OCI-LY7 (cell line): Measurements from ENCODE around the gene WWOX. TPM values are rescaled to one million over a fixed set of nuclear protein-coding genes. Genes with fewer than 3 reads are reported as not detected.

ENCODE experiments used
- BruUV-seq: library from RNA; stranded (reverse); fragments of 400-500 nt; replicated peaks from 2 replicates; lab custom pipeline; 2021; lab: Mats Ljungman, UMichigan
- CTCF ChIA-PET: fragments of 300-600 bp; sonication (Branson Sonifier 250); formaldehyde crosslinking; loops from one replicate; lab custom pipeline; 2022; ENCODE audit warnings: antibody characterized with exemption; ENCODE audit not compliant: unreplicated experiment; lab: Charles Lee
- POLR2A ChIA-PET: fragments of 300-600 bp; sonication (Branson Sonifier 250); formaldehyde crosslinking; loops from one replicate; lab custom pipeline; 2022; ENCODE audit warnings: antibody characterized with exemption; lab: Charles Lee
- DNase-seq: peaks from one replicate; pipeline ENCODE4 v3.0.0-alpha.2; 2015; ENCODE audit warnings: low spot score
- H2AFZ ChIP-seq: fragments of 200-600 bp; sonication (generic), shearing (Covaris generic); 2 replicates; pipeline ENCODE4 v1.6.1; 2014; ENCODE audit warnings: mild to moderate bottlenecking, antibody characterized with exemption, low read length, moderate library complexity
- H3K27ac ChIP-seq: fragments of 200-600 bp; sonication (generic); 2 replicates; pipeline ENCODE4 v1.5.1; 2014; ENCODE audit warnings: mixed run types, low read depth, mild to moderate bottlenecking, moderate library complexity, low read length, inconsistent platforms; ENCODE audit not compliant: poor library complexity, severe bottlenecking
- H3K36me3 ChIP-seq: fragments of 200-600 bp; sonication (generic); 2 replicates; pipeline ENCODE4 v1.6.1; 2014; ENCODE audit warnings: mild to moderate bottlenecking, antibody characterized with exemption, low read length, moderate library complexity, mixed read lengths; ENCODE audit not compliant: insufficient read depth
- H3K4me1 ChIP-seq: fragments of 200-600 bp; sonication (generic); 2 replicates; pipeline ENCODE4 v1.5.1; 2014; ENCODE audit warnings: mild to moderate bottlenecking, low read length; ENCODE audit not compliant: insufficient read depth, poor library complexity, severe bottlenecking
- H3K4me2 ChIP-seq: fragments of 200-600 bp; sonication (generic); 2 replicates; pipeline ENCODE4 v1.6.1; 2014; ENCODE audit warnings: mild to moderate bottlenecking, low read length
- H3K4me3 ChIP-seq: fragments of 200-600 bp; sonication (generic); 2 replicates; pipeline ENCODE4 v1.5.1; 2014; ENCODE audit warnings: mild to moderate bottlenecking, low read depth, low read length; ENCODE audit not compliant: poor library complexity, severe bottlenecking
- H3K79me2 ChIP-seq: fragments of 200-600 bp; sonication (generic); 2 replicates; pipeline ENCODE4 v1.6.1; 2016; ENCODE audit warnings: low read depth, mild to moderate bottlenecking, low read length, moderate library complexity, mixed read lengths; ENCODE audit not compliant: insufficient read depth
- H3K9me2 ChIP-seq: fragments of 200-600 bp; sonication (generic); 2 replicates; pipeline ENCODE4 v1.6.1; 2016; ENCODE audit warnings: mild to moderate bottlenecking, low read length, mixed read lengths; ENCODE audit not compliant: insufficient read depth
- H3K9me3 ChIP-seq: fragments of 200-600 bp; sonication (generic); 2 replicates; pipeline ENCODE4 v1.6.1; 2014; ENCODE audit warnings: mild to moderate bottlenecking, mixed run types, low read length, mixed read lengths
- H4K20me1 ChIP-seq: fragments of 200-600 bp; sonication (generic); 2 replicates; pipeline ENCODE4 v1.6.1; 2014; ENCODE audit warnings: mild to moderate bottlenecking, antibody characterized with exemption, low read length, moderate library complexity, mixed read lengths; ENCODE audit not compliant: insufficient read depth
- EZH2phosphoT487 ChIP-seq: fragments of 200-600 bp; sonication (generic); IDR thresholded peaks from 2 replicates; pipeline ENCODE4 v1.6.1; 2018; ENCODE audit warnings: low read depth, borderline replicate concordance, mild to moderate bottlenecking, mixed run types, antibody characterized with exemption, low read length, moderate library complexity, mixed read lengths
- intact Hi-C: fragments of 100-400 bp; cut with micrococcal nuclease; formaldehyde crosslinking; loops from one replicate; pipeline ENCODE4 v1.10.0; 2022; ENCODE audit not compliant: unreplicated experiment
- total RNA-seq, 2 experiments: library from RNA; depleted of rRNA in 1 of 2; stranded (reverse); fragments of >200 nt in 1 of 2; shearing (Covaris generic) in 1 of 2; gene quantifications; 2 replicates each; pipeline ENCODE4 v1.2.3, GENCODE V29; 2014 to 2022
- TF ChIP-seq, protein P1 (sequence below): fragments of 200-600 bp; sonication (generic); conservative IDR thresholded peaks from 2 replicates; pipeline ENCODE4 v1.5.1; 2014; ENCODE audit warnings: mild to moderate bottlenecking, antibody characterized with exemption, low read length, moderate library complexity, mixed read lengths

Gene WWOX
- total RNA-seq, 2 experiments from 2014 or later = 40.2 to 47.6 TPM

- H2AFZ ChIP-seq = no peak overlapping the region
- H3K9me3 ChIP-seq = no peaks in the 10 kb centered on the region
- no peaks in the 10 kb centered on the region for H3K9me2 ChIP-seq
- no peaks in the 10 kb centered on the region for H3K36me3 ChIP-seq
- no peaks in the 10 kb centered on the region for H3K4me1 ChIP-seq
- ChIA-PET POLR2A (no interaction called here), CTCF (no interaction called here)
- no peak overlapping the region for H3K27ac ChIP-seq
- intact Hi-C loops = no loop called here
- H4K20me1 ChIP-seq = no peaks in the 10 kb centered on the region
- no peak for DNase-seq
- H3K4me3 ChIP-seq = no peak overlapping the region
- TF ChIP-seq, protein P1, sequence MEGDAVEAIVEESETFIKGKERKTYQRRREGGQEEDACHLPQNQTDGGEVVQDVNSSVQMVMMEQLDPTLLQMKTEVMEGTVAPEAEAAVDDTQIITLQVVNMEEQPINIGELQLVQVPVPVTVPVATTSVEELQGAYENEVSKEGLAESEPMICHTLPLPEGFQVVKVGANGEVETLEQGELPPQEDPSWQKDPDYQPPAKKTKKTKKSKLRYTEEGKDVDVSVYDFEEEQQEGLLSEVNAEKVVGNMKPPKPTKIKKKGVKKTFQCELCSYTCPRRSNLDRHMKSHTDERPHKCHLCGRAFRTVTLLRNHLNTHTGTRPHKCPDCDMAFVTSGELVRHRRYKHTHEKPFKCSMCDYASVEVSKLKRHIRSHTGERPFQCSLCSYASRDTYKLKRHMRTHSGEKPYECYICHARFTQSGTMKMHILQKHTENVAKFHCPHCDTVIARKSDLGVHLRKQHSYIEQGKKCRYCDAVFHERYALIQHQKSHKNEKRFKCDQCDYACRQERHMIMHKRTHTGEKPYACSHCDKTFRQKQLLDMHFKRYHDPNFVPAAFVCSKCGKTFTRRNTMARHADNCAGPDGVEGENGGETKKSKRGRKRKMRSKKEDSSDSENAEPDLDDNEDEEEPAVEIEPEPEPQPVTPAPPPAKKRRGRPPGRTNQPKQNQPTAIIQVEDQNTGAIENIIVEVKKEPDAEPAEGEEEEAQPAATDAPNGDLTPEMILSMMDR = no peak
- no peak for TF ChIP-seq EZH2phosphoT487
- BruUV-seq = no TSS peak
- H3K79me2 ChIP-seq = no peaks in the 10 kb centered on the region
- H3K4me2 ChIP-seq = no peak overlapping the region
Observed at GRCh38 chr16:78321620-78322360, 222.3 kb downstream of the WWOX start.

- no peak overlapping the region for H2AFZ ChIP-seq
- H3K36me3 ChIP-seq = no peaks in the 10 kb centered on the region
- H4K20me1 ChIP-seq = no peaks in the 10 kb centered on the region
- H3K4me2 ChIP-seq = no peak overlapping the region
- intact Hi-C loops = no loop called here
- H3K9me2 ChIP-seq = no peaks in the 10 kb centered on the region
- no peaks in the 10 kb centered on the region for H3K9me3 ChIP-seq
- ChIA-PET POLR2A (no interaction called here), CTCF (no interaction called here)
- TF ChIP-seq EZH2phosphoT487 = no peak
- TF ChIP-seq, protein P1 = no peak
- H3K27ac ChIP-seq = no peak overlapping the region
- no TSS peak for BruUV-seq
- no peak overlapping the region for H3K4me3 ChIP-seq
- H3K79me2 ChIP-seq = no peaks in the 10 kb centered on the region
- no peak for DNase-seq
- no peaks in the 10 kb centered on the region for H3K4me1 ChIP-seq
Observed at GRCh38 chr16:78323315-78323714, 223.9 kb downstream of the WWOX start.

- intact Hi-C loops = no loop called here
- no peaks in the 10 kb centered on the region for H3K4me1 ChIP-seq
- no peaks in the 10 kb centered on the region for H3K9me2 ChIP-seq
- H3K36me3 ChIP-seq = no peaks in the 10 kb centered on the region
- ChIA-PET CTCF (no interaction called here), POLR2A (interaction anchor here (0.6 kb wide), 1 partner anchor 11 kb away, joined by 3 read pairs; no protein-coding TSS in a partner anchor)
- no peak overlapping the region for H3K4me2 ChIP-seq
- no peak overlapping the region for H3K27ac ChIP-seq
- TF ChIP-seq, protein P1 = no peak
- TF ChIP-seq EZH2phosphoT487 = no peak
- H3K4me3 ChIP-seq = no peak overlapping the region
- no TSS peak for BruUV-seq
- no peak overlapping the region for H2AFZ ChIP-seq
- no peaks in the 10 kb centered on the region for H4K20me1 ChIP-seq
- no peaks in the 10 kb centered on the region for H3K9me3 ChIP-seq
- DNase-seq = no peak
- H3K79me2 ChIP-seq = no peaks in the 10 kb centered on the region
Observed at GRCh38 chr16:78324649-78325285, 225.3 kb downstream of the WWOX start.
